Hepatic stellate cell (primary cell): ENCODE results near the gene PRKD2.
A peak's percentile ranks its signal among the peaks of the same experiment; 100 is the strongest.

Experiments
- DNase-seq: peaks from one replicate; pipeline ENCODE4 v3.0.0; 2011; ENCODE audit warnings: low spot score

The PRKD2 gene

GRCh38 chr19:46704379-46705076, 12.4 kb downstream of the PRKD2 start:
- DNase-seq: peak; percentile 83

- DNase-seq: no peak
These were observed 16.2 kb downstream of the PRKD2 start for GRCh38 chr19:46700704-46701103.

- no peak for DNase-seq
These were observed 18.3 kb downstream of the PRKD2 start for GRCh38 chr19:46698395-46699321.

GRCh38 chr19:46697204-46697960, 19.5 kb downstream of the PRKD2 start:
- DNase-seq: peak; percentile 68

- DNase-seq: no peak
These were observed 20.1 kb downstream of the PRKD2 start for GRCh38 chr19:46696866-46697203.

GRCh38 chr19:46696052-46696451, 20.9 kb downstream of the PRKD2 start:
- DNase-seq: no peak

GRCh38 chr19:46693760-46694159, 23.2 kb downstream of the PRKD2 start:
- DNase-seq: no peak

GRCh38 chr19:46692918-46693722, 23.8 kb downstream of the PRKD2 start:
- no peak for DNase-seq

- DNase-seq: no peak
These were observed 25.0 kb downstream of the PRKD2 start for GRCh38 chr19:46691948-46692347.

- no peak for DNase-seq
These were observed 25.8 kb downstream of the PRKD2 start for GRCh38 chr19:46691104-46691503.

- no peak for DNase-seq
These were observed 27.6 kb downstream of the PRKD2 start for GRCh38 chr19:46689358-46689757.

GRCh38 chr19:46687438-46688145, 29.3 kb downstream of the PRKD2 start:
- no peak for DNase-seq

GRCh38 chr19:46685189-46685588, 31.7 kb downstream of the PRKD2 start:
- no peak for DNase-seq

- no peak for DNase-seq
These were observed 38.7 kb downstream of the PRKD2 start for GRCh38 chr19:46678110-46678732.

GRCh38 chr19:46674416-46675178, 42.3 kb downstream of the PRKD2 start:
- peak; percentile 48 for DNase-seq

GRCh38 chr19:46670813-46671212, 46.1 kb downstream of the PRKD2 start:
- peak; percentile 60 for DNase-seq

- no peak for DNase-seq
These were observed 48.3 kb downstream of the PRKD2 start for GRCh38 chr19:46668662-46669061.

- DNase-seq: no peak
These were observed 51.8 kb downstream of the PRKD2 start for GRCh38 chr19:46665072-46665471.

- peak; percentile 84 for DNase-seq
These were observed 55.0 kb downstream of the PRKD2 start for GRCh38 chr19:46661735-46662592.
